Measurements from ENCODE around the gene ARID3C.

DNA sequence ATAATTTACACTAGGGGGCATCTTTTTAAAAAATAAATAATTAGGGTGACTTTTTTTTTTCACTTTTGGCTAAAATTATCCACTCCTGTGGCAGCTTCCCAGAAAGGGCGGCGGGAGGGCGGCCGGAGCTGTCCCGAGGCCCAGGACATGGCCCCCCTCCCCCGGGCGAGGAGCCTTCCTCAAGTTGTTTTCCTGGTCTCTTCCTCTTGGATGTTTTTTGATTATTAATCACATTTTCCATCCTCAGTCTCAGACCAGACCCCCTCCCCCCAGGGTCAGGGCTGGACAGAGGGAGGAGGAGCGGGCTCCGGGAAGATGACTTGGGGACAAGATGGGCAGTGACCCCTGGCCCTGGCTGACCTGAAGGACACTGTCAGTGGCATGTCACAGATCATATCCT lies 34.7 kb downstream of the ARID3C start:
- TF ChIP-seq, protein P1, sequence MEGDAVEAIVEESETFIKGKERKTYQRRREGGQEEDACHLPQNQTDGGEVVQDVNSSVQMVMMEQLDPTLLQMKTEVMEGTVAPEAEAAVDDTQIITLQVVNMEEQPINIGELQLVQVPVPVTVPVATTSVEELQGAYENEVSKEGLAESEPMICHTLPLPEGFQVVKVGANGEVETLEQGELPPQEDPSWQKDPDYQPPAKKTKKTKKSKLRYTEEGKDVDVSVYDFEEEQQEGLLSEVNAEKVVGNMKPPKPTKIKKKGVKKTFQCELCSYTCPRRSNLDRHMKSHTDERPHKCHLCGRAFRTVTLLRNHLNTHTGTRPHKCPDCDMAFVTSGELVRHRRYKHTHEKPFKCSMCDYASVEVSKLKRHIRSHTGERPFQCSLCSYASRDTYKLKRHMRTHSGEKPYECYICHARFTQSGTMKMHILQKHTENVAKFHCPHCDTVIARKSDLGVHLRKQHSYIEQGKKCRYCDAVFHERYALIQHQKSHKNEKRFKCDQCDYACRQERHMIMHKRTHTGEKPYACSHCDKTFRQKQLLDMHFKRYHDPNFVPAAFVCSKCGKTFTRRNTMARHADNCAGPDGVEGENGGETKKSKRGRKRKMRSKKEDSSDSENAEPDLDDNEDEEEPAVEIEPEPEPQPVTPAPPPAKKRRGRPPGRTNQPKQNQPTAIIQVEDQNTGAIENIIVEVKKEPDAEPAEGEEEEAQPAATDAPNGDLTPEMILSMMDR (conservative IDR thresholded peaks at IDR 0.05; ENCODE audit: low read length) = no peak
- TF ChIP-seq EZH2phosphoT487 (IDR thresholded peaks at IDR 0.05; ENCODE audit: borderline replicate concordance) = no peak

Data from Loucy (cell line).